NK-92 treated with Interleukin-12 subunit alpha and Interleukin-12 subunit beta, amount 100 ng/mL, for 24 hours (cell line): ENCODE results near the gene SRSF11.

ENCODE experiments used
- DNase-seq: peaks from one replicate; lab custom pipeline; 2025; lab: John Stamatoyannopoulos, UW

SRSF11 gene

GRCh38 chr1:70220517-70221237, 503 bp upstream of the SRSF11 start:
- no peak for DNase-seq

- DNase-seq: no peak
Measured at GRCh38 chr1:70222716-70223235, 1.6 kb downstream of the SRSF11 start.

- DNase-seq: no peak
Measured at GRCh38 chr1:70224954-70225353, 3.8 kb downstream of the SRSF11 start.

- no peak for DNase-seq
Measured at GRCh38 chr1:70227439-70227838, 6.3 kb downstream of the SRSF11 start.

GRCh38 chr1:70228670-70229069, 7.5 kb downstream of the SRSF11 start:
- no peak for DNase-seq

GRCh38 chr1:70231475-70231874, 10.3 kb downstream of the SRSF11 start:
- no peak for DNase-seq

GRCh38 chr1:70234733-70235132, 13.6 kb downstream of the SRSF11 start:
- no peak for DNase-seq

- DNase-seq: no peak
Measured at GRCh38 chr1:70239940-70240339, 18.8 kb downstream of the SRSF11 start.

GRCh38 chr1:70247122-70247521, 25.9 kb downstream of the SRSF11 start:
- no peak for DNase-seq

- no peak for DNase-seq
Measured at GRCh38 chr1:70247768-70248167, 26.6 kb downstream of the SRSF11 start.

- no peak for DNase-seq
Measured at GRCh38 chr1:70248729-70249128, 27.5 kb downstream of the SRSF11 start.

- no peak for DNase-seq
Measured at GRCh38 chr1:70256664-70257063, 35.5 kb downstream of the SRSF11 start.

GRCh38 chr1:70264839-70265238, 43.7 kb downstream of the SRSF11 start:
- no peak for DNase-seq

- no peak for DNase-seq
Measured at GRCh38 chr1:70265946-70266345, 44.8 kb downstream of the SRSF11 start.

GRCh38 chr1:70277875-70278274, 56.7 kb downstream of the SRSF11 start:
- no peak for DNase-seq

- no peak for DNase-seq
Measured at GRCh38 chr1:70278710-70279109, 57.5 kb downstream of the SRSF11 start.

GRCh38 chr1:70284366-70284765, 63.2 kb downstream of the SRSF11 start:
- DNase-seq: no peak

- DNase-seq: no peak
Measured at GRCh38 chr1:70286453-70286852, 65.3 kb downstream of the SRSF11 start.

GRCh38 chr1:70288166-70288565, 67.0 kb downstream of the SRSF11 start:
- no peak for DNase-seq

GRCh38 chr1:70290218-70290617, 69.0 kb downstream of the SRSF11 start:
- no peak for DNase-seq

- DNase-seq: no peak
Measured at GRCh38 chr1:70293186-70293843, 72.1 kb downstream of the SRSF11 start.

GRCh38 chr1:70295749-70296148, 74.6 kb downstream of the SRSF11 start:
- no peak for DNase-seq

- DNase-seq: no peak
Measured at GRCh38 chr1:70299472-70299871, 78.3 kb downstream of the SRSF11 start.
